Measurements from ENCODE around the gene EPN2.

GRCh38 chr17:19345067-19345460, 107.9 kb downstream of the EPN2 start:
- no peak for TF ChIP-seq POLR2A (IDR thresholded peaks at IDR 0.05)
- TF ChIP-seq CTCF (IDR thresholded peaks at IDR 0.05) = no peak
- TF ChIP-seq POLR2AphosphoS5 (IDR thresholded peaks at IDR 0.05) = no peak
